Amygdala (tissue), 56 donors: Measurements from ENCODE around the gene MLH1.

Experiments used
- DNase-seq, 56 donors: peaks; one replicate each; lab custom pipeline; 2025; lab: John Stamatoyannopoulos, UW

The MLH1 gene

GRCh38 chr3:36972163-36972562, 21.2 kb upstream of the MLH1 start:
- DNase-seq, result no peak

GRCh38 chr3:36973139-36973538, 20.2 kb upstream of the MLH1 start:
- no peak for DNase-seq

- DNase-seq, result no peak
Observed at GRCh38 chr3:36981006-36981405, 12.3 kb upstream of the MLH1 start.

GRCh38 chr3:36988356-36988755, 5.0 kb upstream of the MLH1 start:
- no peak for DNase-seq

GRCh38 chr3:36989005-36989404, 4.3 kb upstream of the MLH1 start:
- DNase-seq, result no peak

GRCh38 chr3:36989568-36989967, 3.8 kb upstream of the MLH1 start:
- no peak for DNase-seq

- no peak for DNase-seq
Observed at GRCh38 chr3:36991147-36991546, 2.2 kb upstream of the MLH1 start.

- DNase-seq, result no peak
Observed at GRCh38 chr3:36991923-36992805, 1.2 kb upstream of the MLH1 start.

GRCh38 chr3:36992806-36993325, 452 bp upstream of the MLH1 start, which contains the start of gene EPM2AIP1:
Gene EPM2AIP1, minus strand, starts transcription at chr3:36993131. Its CDS starts 54 bp downstream, at chr3:36993077.
- DNase-seq, result no peak

GRCh38 chr3:37014620-37015019, 21.3 kb downstream of the MLH1 start:
- DNase-seq, result no peak

- DNase-seq, result no peak
Observed at GRCh38 chr3:37015642-37016041, 22.3 kb downstream of the MLH1 start.

- no peak for DNase-seq
Observed at GRCh38 chr3:37016903-37017302, 23.6 kb downstream of the MLH1 start.

- no peak for DNase-seq
Observed at GRCh38 chr3:37017683-37018082, 24.4 kb downstream of the MLH1 start.

- DNase-seq, result no peak
Observed at GRCh38 chr3:37024092-37024491, 30.8 kb downstream of the MLH1 start.

- no peak for DNase-seq
Observed at GRCh38 chr3:37024820-37025405, 31.6 kb downstream of the MLH1 start.

- no peak for DNase-seq
Observed at GRCh38 chr3:37025561-37026335, 32.4 kb downstream of the MLH1 start.

GRCh38 chr3:37026851-37027250, 33.5 kb downstream of the MLH1 start:
- no peak for DNase-seq

GRCh38 chr3:37028329-37028728, 35.0 kb downstream of the MLH1 start:
- DNase-seq, result peak in 4 of 56 donors; percentile 2 to 30 (median 8)

GRCh38 chr3:37029111-37029510, 35.8 kb downstream of the MLH1 start:
- no peak for DNase-seq

- no peak for DNase-seq
Observed at GRCh38 chr3:37029516-37030163, 36.3 kb downstream of the MLH1 start.
